HepG2 (cell line): ENCODE measurements around the gene P2RX7. TPM values are rescaled to one million over a fixed set of nuclear protein-coding genes. Genes with fewer than 3 reads are reported as not detected.

Source experiments
- CCDC6 ChIP-seq: sonication (generic); formaldehyde crosslinking; IDR thresholded peaks from 2 replicates; pipeline ENCODE4 v1.8.1; 2022; ENCODE audit warnings: mild to moderate bottlenecking, missing genetic modification reagents, moderate library complexity
- ELF3 ChIP-seq: IDR thresholded peaks from 2 replicates; pipeline ENCODE4 v1.6.1; 2016; ENCODE audit warnings: missing genetic modification reagents, missing compliant biosample characterization
- ESRRA ChIP-seq: sonication (generic); formaldehyde crosslinking; IDR thresholded peaks from 2 replicates; pipeline ENCODE4 v1.5.1; 2020; ENCODE audit warnings: mild to moderate bottlenecking, low read depth, missing genetic modification reagents
- ETV5 ChIP-seq: IDR thresholded peaks from 2 replicates; pipeline ENCODE4 v1.6.1; 2018; ENCODE audit warnings: missing biosample characterization, missing genetic modification reagents, inconsistent platforms, borderline replicate concordance
- FOXK2 ChIP-seq: fragments of 450-650 bp; IDR thresholded peaks from 2 replicates; pipeline ENCODE4 v1.6.1; 2016
- GMEB2 ChIP-seq: IDR thresholded peaks from 2 replicates; pipeline ENCODE4 v1.6.1; 2016; ENCODE audit warnings: missing biosample characterization, missing genetic modification reagents, low read depth
- HNRNPH1 ChIP-seq: fragments of 200-400 bp; formaldehyde crosslinking; optimal IDR thresholded peaks from 2 replicates; pipeline ENCODE3; 2017; ENCODE audit warnings: mild to moderate bottlenecking, low read depth, low read length
- ISL2 ChIP-seq: sonication (generic); formaldehyde crosslinking; IDR thresholded peaks from 2 replicates; pipeline ENCODE4 v1.5.0; 2020; ENCODE audit warnings: missing genetic modification reagents
- KDM6A ChIP-seq: IDR thresholded peaks from 2 replicates; pipeline ENCODE4 v1.6.1; 2016; ENCODE audit warnings: low read depth
- NCOR1 ChIP-seq: fragments of 200-600 bp; sonication (generic); IDR thresholded peaks from 2 replicates; pipeline ENCODE4 v1.7.0; 2017; ENCODE audit warnings: antibody characterized with exemption, low read length, borderline replicate concordance
- PPARG ChIP-seq: conservative IDR thresholded peaks from 2 replicates; pipeline ENCODE4 v1.6.1; 2016; ENCODE audit warnings: missing biosample characterization, missing genetic modification reagents
- RFX3 ChIP-seq: IDR thresholded peaks from 2 replicates; pipeline ENCODE4 v1.6.1; 2016; ENCODE audit warnings: missing biosample characterization, missing genetic modification reagents
- SRSF4 ChIP-seq: fragments of 200-400 bp; formaldehyde crosslinking; IDR thresholded peaks from one replicate; pipeline ENCODE4 v1.6.1; 2018; ENCODE audit warnings: mild to moderate bottlenecking, low read depth, low read length, moderate library complexity; ENCODE audit not compliant: poor library complexity, severe bottlenecking
- TERF1 ChIP-seq: sonication (generic); formaldehyde crosslinking; IDR thresholded peaks from 2 replicates; pipeline ENCODE4 v1.8.0; 2022; ENCODE audit warnings: mild to moderate bottlenecking, missing genetic modification reagents, moderate library complexity
- WIZ ChIP-seq: sonication (generic); formaldehyde crosslinking; IDR thresholded peaks from 2 replicates; pipeline ENCODE4 v1.5.1; 2020; ENCODE audit warnings: mild to moderate bottlenecking, missing genetic modification reagents
- ZFP82 ChIP-seq: sonication (generic); formaldehyde crosslinking; IDR thresholded peaks from 2 replicates; pipeline ENCODE4 v1.5.1; 2020; ENCODE audit warnings: mild to moderate bottlenecking, missing genetic modification reagents, borderline replicate concordance
- ZFX ChIP-seq: sonication (generic); formaldehyde crosslinking; IDR thresholded peaks from 2 replicates; pipeline ENCODE4 v1.4.0; 2020; ENCODE audit warnings: mild to moderate bottlenecking, low read depth, missing genetic modification reagents, moderate library complexity
- ZNF350 ChIP-seq: sonication (generic); formaldehyde crosslinking; IDR thresholded peaks from 2 replicates; pipeline ENCODE4 v1.4.0; 2020; ENCODE audit warnings: mild to moderate bottlenecking, low read depth, missing genetic modification reagents, borderline replicate concordance
- ZNF44 ChIP-seq: sonication (generic); formaldehyde crosslinking; IDR thresholded peaks from 2 replicates; pipeline ENCODE4 v1.5.1; 2020; ENCODE audit warnings: mild to moderate bottlenecking, missing genetic modification reagents
- ZNF557 ChIP-seq: sonication (generic); formaldehyde crosslinking; IDR thresholded peaks from 2 replicates; pipeline ENCODE4 v1.4.0; 2020; ENCODE audit warnings: missing genetic modification reagents
- polyA plus RNA-seq, 8 experiments: library from polyadenylated mRNA; depleted of rRNA in 3 of 8; stranded (reverse) in 7 of 8; unstranded in 1 of 8; fragments of >200 nt; fragmentation: Illumina TruSeq in 4 of 8; extraction: Trizol in 4 of 8; gene quantifications; 2 replicates each; pipeline versions ENCODE4 v1.2.1 to v1.2.3, GENCODE V29; 2011 to 2016; ENCODE audit warnings: low read depth in 4 of 8, missing spikeins in 1 of 8, mixed read lengths in 1 of 8; ENCODE audit not compliant: insufficient read depth in 1 of 8
- total RNA-seq, 5 experiments: library from RNA; depleted of rRNA; stranded (reverse); fragments of >200 nt; fragmentation: Illumina TruSeq; extraction: Trizol; gene quantifications; 2 replicates each; pipeline ENCODE4 v1.2.3, GENCODE V29; 2016; ENCODE audit warnings: low read depth in 1 of 5
- TF ChIP-seq, protein P1 (sequence below): sonication (generic); formaldehyde crosslinking; IDR thresholded peaks from 2 replicates; pipeline ENCODE4 v1.4.0; 2020; ENCODE audit warnings: mild to moderate bottlenecking, missing genetic modification reagents
- TF ChIP-seq, protein P2 (sequence below): sonication (generic); formaldehyde crosslinking; IDR thresholded peaks from 2 replicates; pipeline ENCODE4 v1.4.0; 2020; ENCODE audit warnings: missing genetic modification reagents
- TF ChIP-seq, protein P3 (sequence below): IDR thresholded peaks from 2 replicates; pipeline ENCODE4 v1.6.1; 2012; ENCODE audit warnings: inconsistent platforms
- TF ChIP-seq, protein P4 (sequence below): sonication (generic); formaldehyde crosslinking; IDR thresholded peaks from 2 replicates; pipeline ENCODE4 v1.9.0; 2021; ENCODE audit warnings: missing genetic modification reagents, borderline replicate concordance

The P2RX7 gene
- total and polyA plus RNA-seq, 2 of the 13 experiments (the other 11 are each of a cell fraction or from before 2014, with no cell fraction given) = 0.13 to 0.73 TPM

- TF ChIP-seq ZNF350 = 0 out of 2 replicates have a peak, but pooled peaks have one; percentile 36
- no peak for TF ChIP-seq SRSF4
- TF ChIP-seq TERF1 (CRISPR knock-in tag) = no peak
- no peak for TF ChIP-seq NCOR1
- TF ChIP-seq, protein P1, sequence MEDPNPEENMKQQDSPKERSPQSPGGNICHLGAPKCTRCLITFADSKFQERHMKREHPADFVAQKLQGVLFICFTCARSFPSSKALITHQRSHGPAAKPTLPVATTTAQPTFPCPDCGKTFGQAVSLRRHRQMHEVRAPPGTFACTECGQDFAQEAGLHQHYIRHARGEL = no peak
- TF ChIP-seq FOXK2 = no peak
- TF ChIP-seq, protein P2, sequence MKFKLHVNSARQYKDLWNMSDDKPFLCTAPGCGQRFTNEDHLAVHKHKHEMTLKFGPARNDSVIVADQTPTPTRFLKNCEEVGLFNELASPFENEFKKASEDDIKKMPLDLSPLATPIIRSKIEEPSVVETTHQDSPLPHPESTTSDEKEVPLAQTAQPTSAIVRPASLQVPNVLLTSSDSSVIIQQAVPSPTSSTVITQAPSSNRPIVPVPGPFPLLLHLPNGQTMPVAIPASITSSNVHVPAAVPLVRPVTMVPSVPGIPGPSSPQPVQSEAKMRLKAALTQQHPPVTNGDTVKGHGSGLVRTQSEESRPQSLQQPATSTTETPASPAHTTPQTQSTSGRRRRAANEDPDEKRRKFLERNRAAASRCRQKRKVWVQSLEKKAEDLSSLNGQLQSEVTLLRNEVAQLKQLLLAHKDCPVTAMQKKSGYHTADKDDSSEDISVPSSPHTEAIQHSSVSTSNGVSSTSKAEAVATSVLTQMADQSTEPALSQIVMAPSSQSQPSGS (CRISPR knock-in tag) = no peak; the same call in 1 of the 2 replicates
- no peak for TF ChIP-seq ZNF557 (CRISPR knock-in tag)
- TF ChIP-seq, protein P3, sequence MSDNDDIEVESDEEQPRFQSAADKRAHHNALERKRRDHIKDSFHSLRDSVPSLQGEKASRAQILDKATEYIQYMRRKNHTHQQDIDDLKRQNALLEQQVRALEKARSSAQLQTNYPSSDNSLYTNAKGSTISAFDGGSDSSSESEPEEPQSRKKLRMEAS = peak; percentile 67; the same call in 1 of the 2 replicates
- TF ChIP-seq GMEB2 (CRISPR knock-in tag) = no peak
- no peak for TF ChIP-seq RFX3 (CRISPR knock-in tag)
- no peak for TF ChIP-seq PPARG (CRISPR knock-in tag)
- no peak for TF ChIP-seq ISL2 (CRISPR knock-in tag)
- peak; percentile 69 for TF ChIP-seq ETV5 (CRISPR knock-in tag)
- no peak for TF ChIP-seq ZFP82 (CRISPR knock-in tag)
- peak; percentile 71 for TF ChIP-seq ELF3
- TF ChIP-seq, protein P4, sequence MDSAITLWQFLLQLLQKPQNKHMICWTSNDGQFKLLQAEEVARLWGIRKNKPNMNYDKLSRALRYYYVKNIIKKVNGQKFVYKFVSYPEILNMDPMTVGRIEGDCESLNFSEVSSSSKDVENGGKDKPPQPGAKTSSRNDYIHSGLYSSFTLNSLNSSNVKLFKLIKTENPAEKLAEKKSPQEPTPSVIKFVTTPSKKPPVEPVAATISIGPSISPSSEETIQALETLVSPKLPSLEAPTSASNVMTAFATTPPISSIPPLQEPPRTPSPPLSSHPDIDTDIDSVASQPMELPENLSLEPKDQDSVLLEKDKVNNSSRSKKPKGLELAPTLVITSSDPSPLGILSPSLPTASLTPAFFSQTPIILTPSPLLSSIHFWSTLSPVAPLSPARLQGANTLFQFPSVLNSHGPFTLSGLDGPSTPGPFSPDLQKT (CRISPR knock-in tag) = no peak
- TF ChIP-seq ZFX = peak; percentile 94
- TF ChIP-seq ZNF44 (CRISPR knock-in tag) = peak; percentile 59; the same call in 1 of the 2 replicates
- TF ChIP-seq WIZ (CRISPR knock-in tag) = no peak; the same call in 1 of the 2 replicates
- TF ChIP-seq ESRRA = no peak; the same call in 1 of the 2 replicates
- TF ChIP-seq CCDC6 (CRISPR knock-in tag) = peak; percentile 74; the same call in 1 of the 2 replicates
- TF ChIP-seq HNRNPH1 = peak; percentile 60
- TF ChIP-seq KDM6A (CRISPR knock-in tag) = no peak
Measured at GRCh38 chr12:121209624-121210572, 77.2 kb downstream of the P2RX7 start, which contains the start of gene P2RX4 (continued).
